ENCODE measurements around the gene USP30.

- TF ChIP-seq CTCF (IDR thresholded peaks at IDR 0.05) (no peak), POLR2A (IDR thresholded peaks at IDR 0.05) (no peak), POLR2AphosphoS5 (IDR thresholded peaks at IDR 0.05) (no peak)
These were observed 17.2 kb downstream of the USP30 start for GRCh38 chr12:109069307-109070271.

Measured in prostate gland (tissue), 2 donors.